HL-60 (cell line): ENCODE results near the gene ZBTB34.

Experiments
- GABPA ChIP-seq: IDR thresholded peaks from 2 replicates; pipeline ENCODE4 v1.6.1; 2012; ENCODE audit warnings: low read depth
- TF ChIP-seq, protein P1 (sequence below): IDR thresholded peaks from one replicate; pipeline ENCODE4 v1.5.1; 2011; ENCODE audit warnings: low read length, control low read depth, inconsistent platforms; ENCODE audit not compliant: insufficient read depth

DNA sequence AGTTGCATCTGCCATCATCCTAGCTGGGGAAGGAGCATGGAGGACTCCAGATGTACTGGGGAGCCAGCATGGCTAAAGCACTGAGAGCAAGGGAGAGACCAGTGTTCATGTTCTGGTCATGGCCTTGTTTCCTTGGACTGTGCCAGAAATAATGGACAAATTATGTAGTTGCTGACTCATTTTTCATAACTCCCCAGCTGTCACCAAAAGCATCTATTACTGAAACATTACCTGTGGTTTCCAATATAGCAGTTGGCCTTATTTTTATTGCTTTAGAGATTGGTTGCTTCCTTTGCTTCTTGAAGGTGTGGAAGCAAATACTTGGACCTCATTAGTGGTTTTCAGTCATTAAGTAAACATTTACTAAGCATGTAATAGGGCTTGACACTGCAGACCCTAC lies 65.4 kb downstream of the ZBTB34 start:
- TF ChIP-seq, protein P1, sequence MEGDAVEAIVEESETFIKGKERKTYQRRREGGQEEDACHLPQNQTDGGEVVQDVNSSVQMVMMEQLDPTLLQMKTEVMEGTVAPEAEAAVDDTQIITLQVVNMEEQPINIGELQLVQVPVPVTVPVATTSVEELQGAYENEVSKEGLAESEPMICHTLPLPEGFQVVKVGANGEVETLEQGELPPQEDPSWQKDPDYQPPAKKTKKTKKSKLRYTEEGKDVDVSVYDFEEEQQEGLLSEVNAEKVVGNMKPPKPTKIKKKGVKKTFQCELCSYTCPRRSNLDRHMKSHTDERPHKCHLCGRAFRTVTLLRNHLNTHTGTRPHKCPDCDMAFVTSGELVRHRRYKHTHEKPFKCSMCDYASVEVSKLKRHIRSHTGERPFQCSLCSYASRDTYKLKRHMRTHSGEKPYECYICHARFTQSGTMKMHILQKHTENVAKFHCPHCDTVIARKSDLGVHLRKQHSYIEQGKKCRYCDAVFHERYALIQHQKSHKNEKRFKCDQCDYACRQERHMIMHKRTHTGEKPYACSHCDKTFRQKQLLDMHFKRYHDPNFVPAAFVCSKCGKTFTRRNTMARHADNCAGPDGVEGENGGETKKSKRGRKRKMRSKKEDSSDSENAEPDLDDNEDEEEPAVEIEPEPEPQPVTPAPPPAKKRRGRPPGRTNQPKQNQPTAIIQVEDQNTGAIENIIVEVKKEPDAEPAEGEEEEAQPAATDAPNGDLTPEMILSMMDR = no peak
- no peak for TF ChIP-seq GABPA
